ENCODE measurements around the gene LIPH.
"Not testable (repeated sequence)": the region's sequence is repeated elsewhere in the genome, so short reads cannot be mapped to it uniquely, and the experiment has no call there.

The LIPH gene

GRCh38 chr3:185552358-185552877 lies at the start of gene LIPH:
Gene LIPH (minus strand): TSS chr3:185552588. CDS start chr3:185552471, 117 bp downstream.
- DNase-seq (ENCODE audit: low spot score) = peak; percentile 23

- no peak for DNase-seq (ENCODE audit: low spot score)
Measured at GRCh38 chr3:185595526-185595925, 43.1 kb upstream of the LIPH start.

DNA sequence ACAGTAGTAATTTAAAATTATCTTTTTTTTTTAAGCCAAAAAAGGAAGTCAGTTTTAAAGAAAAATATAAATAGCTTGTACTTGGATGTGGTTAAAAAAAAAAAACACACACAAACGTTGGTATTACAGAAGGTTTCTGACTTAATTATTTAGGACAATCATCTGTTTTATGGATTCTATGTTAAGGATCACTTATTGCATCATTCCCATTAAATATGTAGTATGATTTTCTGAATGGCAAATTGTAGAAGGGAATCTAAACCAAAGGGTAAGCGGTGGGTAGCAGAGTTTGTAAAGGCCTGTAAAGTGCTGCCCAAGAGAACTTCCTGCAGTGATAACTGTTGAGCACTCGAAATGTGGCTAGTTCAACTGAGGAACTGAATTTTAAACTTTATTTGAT lies 41.7 kb upstream of the LIPH start:
- no peak for DNase-seq (ENCODE audit: low spot score)

DNA sequence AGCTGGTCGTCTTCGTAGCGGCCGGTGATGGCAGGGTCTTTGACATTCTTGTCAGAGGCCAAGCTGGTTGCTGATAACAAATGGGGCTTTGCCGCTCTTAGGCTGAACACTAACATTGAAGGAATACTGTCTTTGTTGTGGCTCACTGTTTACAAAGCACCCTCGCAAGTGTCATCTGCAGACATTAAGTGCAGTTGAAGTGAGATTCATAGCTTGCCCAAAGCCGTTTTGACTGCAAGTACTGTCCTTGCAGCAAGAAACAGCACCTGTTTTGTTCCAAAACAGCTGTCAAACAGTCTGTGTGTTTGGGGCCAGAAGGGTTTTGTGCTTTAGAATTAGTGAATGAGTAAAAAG lies 34.3 kb upstream of the LIPH start:
- DNase-seq (ENCODE audit: low spot score) = no peak

DNA sequence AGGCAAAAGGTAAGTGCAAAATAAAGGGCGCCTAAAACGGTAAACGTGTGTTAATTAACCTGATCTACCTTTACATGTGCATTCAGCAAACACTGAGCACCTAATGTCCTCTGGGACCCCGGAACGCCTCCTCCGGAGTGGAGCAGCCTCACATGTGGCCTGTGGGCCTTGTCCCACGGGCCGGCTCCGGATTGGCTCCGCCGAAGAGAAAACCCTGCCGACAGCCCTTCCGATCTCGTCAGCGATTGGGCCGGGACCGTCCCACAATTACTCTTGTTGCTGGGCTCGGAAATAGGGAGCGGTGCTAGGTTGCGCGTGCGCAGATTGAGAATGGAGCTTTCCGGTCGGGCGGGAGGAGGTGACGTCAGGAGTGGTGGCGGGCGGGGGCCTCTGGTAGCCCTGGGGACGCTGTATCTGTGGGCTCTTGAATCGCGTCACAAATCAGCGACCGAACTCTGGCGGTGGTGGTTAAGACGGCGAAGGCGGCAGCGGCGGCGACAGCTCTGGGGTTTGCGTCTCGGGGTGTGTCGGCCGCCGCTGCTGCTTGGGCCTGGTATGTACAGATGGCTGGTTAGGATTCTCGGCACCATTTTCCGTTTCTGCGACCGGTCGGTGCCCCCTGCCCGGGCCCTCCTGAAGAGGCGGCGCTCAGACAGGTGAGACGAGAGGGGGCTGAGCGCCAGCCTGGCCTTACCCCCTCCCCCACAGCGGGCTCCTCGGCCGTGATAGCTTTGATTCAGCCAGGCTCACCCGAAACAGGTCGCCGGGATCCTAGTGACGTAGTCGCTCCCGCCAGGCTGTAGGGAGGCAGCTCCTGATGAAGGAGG lies 33.7 kb upstream of the LIPH start, which contains the start of gene SENP2:
Gene SENP2, plus strand, starts transcription at position 437 of the 827 bp plus-strand sequence. Its CDS starts 119 bp downstream, at position 556.
- peak; percentile 99 for DNase-seq (ENCODE audit: low spot score)

DNA sequence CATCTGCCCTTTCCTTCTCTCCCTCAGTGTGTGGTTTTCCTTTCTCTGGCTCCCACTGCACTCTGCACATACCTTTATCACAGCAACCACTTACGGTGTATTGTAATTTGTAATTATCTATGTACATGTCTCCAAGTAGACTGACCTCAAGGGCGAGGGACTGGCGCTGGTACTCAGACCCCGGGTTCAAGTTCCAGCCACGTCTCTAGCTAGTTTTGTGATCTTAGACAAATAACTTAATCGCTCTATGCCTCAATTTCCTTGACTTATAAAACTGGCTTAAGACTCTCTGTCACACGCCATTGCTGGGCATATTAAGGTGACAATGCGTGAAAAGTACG lies 33.1 kb upstream of the LIPH start:
- DNase-seq (ENCODE audit: low spot score) = no peak

GRCh38 chr3:185584686-185585085 lies 32.3 kb upstream of the LIPH start:
- no peak for DNase-seq (ENCODE audit: low spot score)

DNA sequence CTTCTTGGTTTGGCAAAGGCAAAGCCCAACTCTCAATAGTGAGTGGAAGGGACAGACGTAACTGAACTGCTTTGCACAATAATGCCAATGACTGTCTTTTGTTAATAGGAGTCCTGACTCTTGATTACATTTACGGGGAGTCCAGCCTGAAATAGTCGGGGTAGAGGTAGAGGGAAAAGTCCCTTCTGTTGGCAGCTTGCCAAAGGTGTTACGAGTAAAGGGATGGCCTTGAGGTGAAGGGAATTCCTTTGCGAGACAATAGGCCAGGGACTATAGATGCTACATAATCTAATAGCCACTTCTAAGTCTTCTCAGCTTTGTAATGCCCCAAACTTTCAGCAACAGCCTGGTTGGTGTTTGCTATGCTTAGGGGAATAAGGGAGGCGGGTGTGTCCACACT lies 31.5 kb upstream of the LIPH start:
- no peak for DNase-seq (ENCODE audit: low spot score)

DNA sequence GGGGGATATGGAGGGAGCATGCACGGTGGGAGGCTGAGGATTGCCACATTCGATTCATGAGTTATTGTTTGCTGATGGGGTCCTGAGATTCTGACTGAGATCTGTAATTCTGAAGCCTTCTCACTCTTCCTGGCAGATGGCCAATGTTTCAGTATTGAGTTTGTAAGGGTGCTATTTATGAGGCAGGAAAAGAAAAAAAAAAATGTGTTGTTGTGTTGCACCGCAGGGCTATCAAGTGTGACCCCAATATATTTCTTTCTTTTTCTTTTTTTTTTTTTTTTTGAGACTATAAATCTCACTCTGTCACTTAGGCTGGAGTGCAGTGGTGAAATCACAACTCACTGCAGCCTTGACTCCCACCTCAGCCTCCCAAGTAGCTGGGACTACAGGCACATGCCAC lies 30.5 kb upstream of the LIPH start:
- no peak for DNase-seq (ENCODE audit: low spot score)

DNA sequence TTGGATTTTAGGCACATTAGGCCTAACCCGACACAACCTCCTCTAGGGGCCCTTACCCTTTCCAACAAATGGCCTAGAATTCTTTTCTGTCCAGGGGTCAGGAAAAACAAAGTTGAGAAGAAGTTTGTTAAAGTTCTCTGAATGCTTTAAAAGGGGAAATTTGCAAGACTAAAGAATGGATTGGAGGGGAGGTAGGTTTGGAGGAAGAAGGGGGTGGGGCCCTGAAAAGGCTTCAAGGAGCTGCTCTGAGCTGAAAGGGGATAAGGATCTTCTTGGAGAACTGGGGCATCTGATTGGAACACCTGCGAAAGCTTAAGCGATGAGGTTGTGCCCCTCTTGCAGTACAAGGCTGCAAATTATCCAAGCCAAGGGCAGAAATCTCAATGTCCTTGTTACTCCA lies 29.8 kb upstream of the LIPH start:
- DNase-seq (ENCODE audit: low spot score) = no peak

- DNase-seq (ENCODE audit: low spot score) = peak; percentile 34
Measured at GRCh38 chr3:185575108-185575869, 22.9 kb upstream of the LIPH start.

DNA sequence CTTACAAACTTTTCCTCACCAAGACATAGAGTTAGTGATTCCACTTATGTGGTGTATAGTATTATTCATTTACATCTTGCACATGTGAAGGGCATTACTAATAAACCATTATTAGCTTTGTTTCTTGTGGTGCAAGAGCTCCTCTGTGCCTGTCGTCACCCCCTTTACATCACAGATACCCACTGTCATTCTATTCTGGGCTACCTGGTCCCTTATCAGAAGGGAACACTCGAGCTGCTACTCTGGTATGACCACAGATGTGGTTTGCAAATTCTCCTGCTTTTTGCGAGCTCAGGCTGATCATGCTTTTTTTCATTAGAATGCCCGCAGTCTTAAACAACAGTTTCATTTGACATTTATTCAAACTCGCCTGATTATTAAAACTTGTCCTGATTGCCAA lies 19.8 kb upstream of the LIPH start:
- no peak for DNase-seq (ENCODE audit: low spot score)

- DNase-seq (ENCODE audit: low spot score) = no peak
Measured at GRCh38 chr3:185561958-185562357, 9.6 kb upstream of the LIPH start.

GRCh38 chr3:185561374-185561943 lies 9.1 kb upstream of the LIPH start:
- DNase-seq (ENCODE audit: low spot score) = no peak

DNA sequence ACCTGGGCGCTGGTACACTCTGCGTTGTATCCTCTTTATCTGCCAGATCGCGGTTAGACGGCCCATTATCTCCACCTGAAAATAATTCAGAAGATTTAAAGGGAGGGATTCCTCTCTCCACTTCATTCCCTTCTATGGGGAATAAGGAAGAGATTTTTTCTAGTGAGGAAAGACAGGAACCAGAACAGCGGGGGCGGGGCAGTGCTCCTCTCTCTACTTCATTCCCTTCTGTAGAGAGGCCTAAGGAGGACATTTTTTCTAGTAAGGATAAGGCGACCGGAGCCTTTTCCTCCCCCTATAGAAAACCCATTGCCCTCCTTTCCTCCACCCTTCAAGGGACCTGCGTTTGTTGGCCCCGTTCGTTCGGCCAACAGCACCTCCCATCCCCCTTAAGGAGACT lies 8.3 kb upstream of the LIPH start:
- DNase-seq (ENCODE audit: low spot score) = no peak

DNA sequence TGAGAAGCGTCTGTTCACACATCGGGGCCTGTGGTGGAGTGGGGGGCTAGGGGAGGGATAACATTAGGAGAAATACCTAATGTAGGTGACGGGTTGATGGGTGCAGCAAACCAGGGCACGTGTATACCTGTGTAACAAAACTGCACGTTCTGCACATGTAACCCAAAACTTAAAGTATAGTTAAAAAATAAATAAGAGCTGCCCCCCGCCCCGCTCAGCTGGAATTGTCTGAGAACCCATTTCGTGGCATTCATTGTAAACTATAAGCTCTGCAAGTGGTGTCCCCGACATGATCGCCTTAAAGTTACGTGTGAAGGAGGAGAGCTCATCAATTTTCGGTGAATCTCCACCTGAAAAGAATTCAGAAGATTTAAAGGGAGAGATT lies 7.3 kb upstream of the LIPH start:
- no peak for DNase-seq (ENCODE audit: low spot score)

DNA sequence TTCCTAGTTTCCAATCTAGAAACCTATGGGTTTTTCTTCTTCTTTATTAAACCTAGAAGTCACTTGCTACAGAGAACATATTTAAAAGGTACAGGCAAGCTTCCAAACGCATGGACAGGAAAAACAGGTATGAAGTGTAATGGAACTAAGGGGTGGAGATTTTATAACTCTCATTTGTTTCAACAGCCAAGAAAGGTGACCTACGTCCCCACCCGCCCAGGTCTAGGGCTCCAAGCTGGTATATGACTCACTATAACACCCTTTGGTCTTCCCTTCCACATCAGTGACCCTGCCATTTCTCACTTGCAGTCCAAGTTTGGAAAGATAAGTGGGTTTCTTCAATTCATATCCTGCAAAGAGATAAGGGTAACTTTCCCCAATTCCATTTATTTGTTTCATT lies 6.0 kb upstream of the LIPH start:
- no peak for DNase-seq (ENCODE audit: low spot score)

- DNase-seq (ENCODE audit: low spot score) = not testable (repeated sequence)
Measured at GRCh38 chr3:185556640-185557039, 4.3 kb upstream of the LIPH start.

DNA sequence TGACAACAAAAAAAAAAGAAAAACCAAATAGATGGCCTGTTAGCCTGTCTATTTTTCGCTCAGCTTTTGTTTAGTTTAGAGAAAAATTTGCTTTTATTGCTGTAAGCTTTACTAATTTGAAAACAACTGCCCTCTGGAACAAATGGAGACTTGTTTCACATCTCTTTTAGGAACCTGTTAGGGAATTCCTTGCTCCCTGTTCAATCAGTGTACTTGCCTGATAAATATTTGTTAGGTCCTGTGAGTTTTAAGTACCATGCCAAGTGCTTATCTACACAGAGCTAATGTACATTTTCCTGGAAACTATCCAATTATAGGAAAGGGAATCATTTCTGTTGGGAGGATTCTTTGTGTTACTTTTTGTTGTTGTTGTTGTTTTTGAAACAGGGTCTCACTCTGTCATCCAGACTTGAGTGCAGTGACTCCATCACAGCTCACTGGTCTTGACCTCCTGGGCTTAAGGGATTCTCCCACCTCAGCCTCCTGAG lies 3.5 kb upstream of the LIPH start:
- no peak for DNase-seq (ENCODE audit: low spot score)

GRCh38 chr3:185555101-185555501 lies 2.7 kb upstream of the LIPH start:
- DNase-seq (ENCODE audit: low spot score) = no peak

DNA sequence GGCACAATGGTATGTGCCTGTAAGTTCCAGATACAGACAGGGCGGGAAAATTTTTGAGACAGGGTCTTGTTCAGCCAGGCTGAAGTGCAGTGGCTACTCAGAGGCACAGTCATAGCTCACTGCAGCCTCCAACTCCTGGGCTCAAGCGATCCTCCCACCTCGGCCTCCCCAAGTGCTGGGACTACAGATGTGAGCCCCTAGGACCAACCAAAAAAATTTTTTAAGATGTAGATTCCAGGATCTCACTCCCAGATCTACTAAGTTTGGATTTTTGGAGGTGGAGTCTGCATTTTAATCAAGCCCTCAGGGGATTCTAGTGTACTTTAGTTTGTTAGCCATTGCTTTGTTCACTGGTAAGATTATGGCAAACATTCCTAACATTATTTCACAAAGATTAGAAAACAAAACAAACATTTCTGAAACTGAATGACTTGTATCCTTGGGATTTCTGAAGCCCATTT lies 2.7 kb downstream of the LIPH start:
- no peak for DNase-seq (ENCODE audit: low spot score)

DNA sequence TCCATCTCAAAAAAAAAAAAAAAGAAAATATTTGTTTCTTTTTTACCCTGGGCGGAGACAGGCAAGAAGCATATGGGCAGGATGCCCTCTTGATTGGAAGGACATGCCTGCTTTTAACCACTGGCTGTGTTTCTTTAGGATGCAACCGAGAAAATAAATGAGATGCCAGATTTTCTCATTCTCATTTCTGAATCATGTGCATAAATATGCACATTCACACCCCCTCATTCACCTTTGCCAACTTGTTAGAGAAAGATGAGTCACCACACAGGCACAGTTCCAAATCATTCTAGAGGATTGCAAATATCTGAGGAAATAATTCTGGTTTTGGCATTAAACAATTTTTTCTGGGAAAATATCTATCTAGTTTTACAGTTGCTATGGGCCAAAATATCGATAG lies 3.3 kb downstream of the LIPH start:
- peak; percentile 94 for DNase-seq (ENCODE audit: low spot score)

DNA sequence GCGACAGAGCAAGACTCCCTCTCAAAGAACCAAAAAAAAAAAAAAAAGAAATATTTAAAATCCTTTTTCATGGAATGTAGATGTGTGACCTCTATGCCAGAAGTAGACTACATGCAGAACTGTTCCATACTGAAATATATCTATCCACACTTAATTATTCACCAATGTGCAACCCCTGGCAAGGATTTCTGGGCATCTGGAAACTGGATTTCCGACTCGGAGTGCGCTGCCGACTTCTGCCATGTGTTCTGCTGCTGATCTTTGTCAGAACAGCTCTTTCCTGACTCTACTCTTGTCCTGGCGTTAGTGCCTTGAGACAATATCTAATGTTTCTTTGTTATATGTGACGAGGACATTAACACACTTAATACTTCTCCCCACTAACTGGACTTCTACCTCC lies 11.7 kb downstream of the LIPH start:
- DNase-seq (ENCODE audit: low spot score) = no peak

All from AG20443 (cell line).